Skin of body (tissue), 1 donor: Measurements from ENCODE around the gene ITGAX. TPM values are rescaled to one million over a fixed set of nuclear protein-coding genes. Genes with fewer than 3 reads are reported as not detected.

Experiments
- total RNA-seq: library from RNA; depleted of rRNA; stranded (reverse); fragments of >200 nt; gene quantifications from one replicate; pipeline ENCODE4 v1.2.3, GENCODE V29; 2014

The ITGAX gene
- total RNA-seq, 1 donor from 2014 or later = 3.3 TPM

Other genes with a start within 250 kb of the ITGAX start
- gene BCKDK, start 246.8 kb upstream of the ITGAX start, total RNA-seq = 10.4 TPM
- gene KAT8, start 237.5 kb upstream of the ITGAX start, total RNA-seq = 41.3 TPM
- 9.6 TPM for gene PRSS8, start 219.4 kb upstream of the ITGAX start, total RNA-seq
- gene PRSS36, start 205.1 kb upstream of the ITGAX start, total RNA-seq = 0.99 TPM
- 84.9 TPM for gene FUS, start 175.0 kb upstream of the ITGAX start, total RNA-seq
- gene PYCARD, start 152.4 kb upstream of the ITGAX start, total RNA-seq = 38.9 TPM
- gene TRIM72, start 141.1 kb upstream of the ITGAX start, total RNA-seq = 4.4 TPM
- gene PYDC1, start 138.0 kb upstream of the ITGAX start, total RNA-seq = 2.8 TPM
- gene ITGAM, start 95.2 kb upstream of the ITGAX start, total RNA-seq = 9.8 TPM
- 0.10 TPM for gene ITGAD, start 38.2 kb downstream of the ITGAX start, total RNA-seq
- 16.3 TPM for gene COX6A2, start 73.2 kb downstream of the ITGAX start, total RNA-seq
- 0.59 TPM for gene ZNF843, start 87.6 kb downstream of the ITGAX start, total RNA-seq
- gene ARMC5, start 104.3 kb downstream of the ITGAX start, total RNA-seq = 3.6 TPM
- gene TGFB1I1, start 117.0 kb downstream of the ITGAX start, total RNA-seq = 20.2 TPM
- gene SLC5A2, start 127.9 kb downstream of the ITGAX start, total RNA-seq = 0.10 TPM
- gene RUSF1, start 153.2 kb downstream of the ITGAX start, total RNA-seq = 33.2 TPM
- gene AHSP, start 172.7 kb downstream of the ITGAX start, total RNA-seq = 111 TPM